ENCODE measurements around the gene LAMA2. TPM values are rescaled to one million over a fixed set of nuclear protein-coding genes. Genes with fewer than 3 reads are reported as not detected.
"Not testable (repeated sequence)": the region's sequence is repeated elsewhere in the genome, so short reads cannot be mapped to it uniquely, and the experiment has no call there.

The LAMA2 gene
- polyA plus RNA-seq, 4 donors, result 30.8 to 46.0 (median 32.6) TPM

GRCh38 chr6:129164032-129164431, 281.1 kb downstream of the LAMA2 start:
- DNase-seq (ENCODE audit: low read depth in 4 of 4, low spot score in 3 of 4), result no peak

- not testable (repeated sequence) for DNase-seq (ENCODE audit: low read depth in 4 of 4, low spot score in 3 of 4)
Measured at GRCh38 chr6:129172279-129172995, 289.5 kb downstream of the LAMA2 start.

- DNase-seq (ENCODE audit: low read depth in 4 of 4, low spot score in 3 of 4), result no peak
Measured at GRCh38 chr6:129175066-129175465, 292.1 kb downstream of the LAMA2 start.

- DNase-seq (ENCODE audit: low read depth in 4 of 4, low spot score in 3 of 4), result no peak
Measured at GRCh38 chr6:129177801-129178200, 294.9 kb downstream of the LAMA2 start.

- DNase-seq (ENCODE audit: low read depth in 4 of 4, low spot score in 3 of 4), result no peak
Measured at GRCh38 chr6:129179283-129179682, 296.3 kb downstream of the LAMA2 start.

GRCh38 chr6:129181001-129181400, 298.1 kb downstream of the LAMA2 start:
- no peak for DNase-seq (ENCODE audit: low read depth in 4 of 4, low spot score in 3 of 4)

- DNase-seq (ENCODE audit: low read depth in 4 of 4, low spot score in 3 of 4), result no peak
Measured at GRCh38 chr6:129183187-129183591, 300.3 kb downstream of the LAMA2 start.

- no peak for DNase-seq (ENCODE audit: low read depth in 4 of 4, low spot score in 3 of 4)
Measured at GRCh38 chr6:129183681-129184301, 300.9 kb downstream of the LAMA2 start.

- DNase-seq (ENCODE audit: low read depth in 4 of 4, low spot score in 3 of 4), result no peak
Measured at GRCh38 chr6:129184324-129184723, 301.4 kb downstream of the LAMA2 start.

GRCh38 chr6:129184808-129185366, 301.9 kb downstream of the LAMA2 start:
- no peak for DNase-seq (ENCODE audit: low read depth in 4 of 4, low spot score in 3 of 4)

GRCh38 chr6:129186988-129187387, 304.1 kb downstream of the LAMA2 start:
- no peak for DNase-seq (ENCODE audit: low read depth in 4 of 4, low spot score in 3 of 4)

- no peak for DNase-seq (ENCODE audit: low read depth in 4 of 4, low spot score in 3 of 4)
Measured at GRCh38 chr6:129188306-129188705, 305.4 kb downstream of the LAMA2 start.

GRCh38 chr6:129188795-129189194, 305.9 kb downstream of the LAMA2 start:
- no peak for DNase-seq (ENCODE audit: low read depth in 4 of 4, low spot score in 3 of 4)

- DNase-seq (ENCODE audit: low read depth in 4 of 4, low spot score in 3 of 4), result no peak
Measured at GRCh38 chr6:129189266-129189665, 306.3 kb downstream of the LAMA2 start.

GRCh38 chr6:129191235-129191634, 308.3 kb downstream of the LAMA2 start:
- DNase-seq (ENCODE audit: low read depth in 4 of 4, low spot score in 3 of 4), result no peak

GRCh38 chr6:129192458-129192989, 309.6 kb downstream of the LAMA2 start:
- DNase-seq (ENCODE audit: low read depth in 4 of 4, low spot score in 3 of 4), result no peak

- DNase-seq (ENCODE audit: low read depth in 4 of 4, low spot score in 3 of 4), result no peak
Measured at GRCh38 chr6:129194306-129194941, 311.5 kb downstream of the LAMA2 start.

GRCh38 chr6:129195161-129195560, 312.2 kb downstream of the LAMA2 start:
- DNase-seq (ENCODE audit: low read depth in 4 of 4, low spot score in 3 of 4), result no peak

- DNase-seq (ENCODE audit: low read depth in 4 of 4, low spot score in 3 of 4), result no peak
Measured at GRCh38 chr6:129195643-129196042, 312.7 kb downstream of the LAMA2 start.

- no peak for DNase-seq (ENCODE audit: low read depth in 4 of 4, low spot score in 3 of 4)
Measured at GRCh38 chr6:129197154-129197553, 314.2 kb downstream of the LAMA2 start.

GRCh38 chr6:129200151-129200550, 317.2 kb downstream of the LAMA2 start:
- DNase-seq (ENCODE audit: low read depth in 4 of 4, low spot score in 3 of 4), result no peak
